ENCODE data around the gene CELSR1.

Gene CELSR1

GRCh38 chr22:46372686-46373085 lies 164.7 kb downstream of the CELSR1 start:
- DNase-seq: no peak

- no peak for DNase-seq
Measured at GRCh38 chr22:46371623-46372226, 165.7 kb downstream of the CELSR1 start.

GRCh38 chr22:46370584-46371291 lies 166.7 kb downstream of the CELSR1 start:
- no peak for DNase-seq

GRCh38 chr22:46369716-46370583 lies 167.5 kb downstream of the CELSR1 start:
- DNase-seq: no peak

GRCh38 chr22:46368871-46369715 lies 168.3 kb downstream of the CELSR1 start:
- no peak for DNase-seq

GRCh38 chr22:46368422-46368821 lies 169.0 kb downstream of the CELSR1 start:
- DNase-seq: no peak

GRCh38 chr22:46367707-46368191 lies 169.7 kb downstream of the CELSR1 start:
- peak; percentile 6 to 71 (median 44) for DNase-seq

GRCh38 chr22:46366801-46367706 lies 170.4 kb downstream of the CELSR1 start:
- DNase-seq: peak in 1 of 6 experiments; percentile 17

- no peak for DNase-seq
Measured at GRCh38 chr22:46366327-46366731, 171.1 kb downstream of the CELSR1 start.

GRCh38 chr22:46365166-46365624 lies 172.2 kb downstream of the CELSR1 start:
- DNase-seq: no peak

- DNase-seq: no peak
Measured at GRCh38 chr22:46364341-46365165, 172.9 kb downstream of the CELSR1 start.

- no peak for DNase-seq
Measured at GRCh38 chr22:46363611-46364321, 173.7 kb downstream of the CELSR1 start.

GRCh38 chr22:46362934-46363515 lies 174.4 kb downstream of the CELSR1 start:
- no peak for DNase-seq

GRCh38 chr22:46362203-46362933 lies 175.1 kb downstream of the CELSR1 start:
- no peak for DNase-seq

- DNase-seq: no peak
Measured at GRCh38 chr22:46361826-46362202, 175.6 kb downstream of the CELSR1 start.

- DNase-seq: no peak
Measured at GRCh38 chr22:46360891-46361290, 176.5 kb downstream of the CELSR1 start.

- DNase-seq: no peak
Measured at GRCh38 chr22:46360097-46360496, 177.3 kb downstream of the CELSR1 start.

GRCh38 chr22:46359362-46359761 lies 178.1 kb downstream of the CELSR1 start:
- DNase-seq: no peak

GRCh38 chr22:46358766-46359165 lies 178.7 kb downstream of the CELSR1 start:
- DNase-seq: no peak

Data from stimulated activated naive CD4-positive, alpha-beta T cell (primary cell).